Retinal pigment epithelial cell (primary cell): Measurements from ENCODE around the gene ROBO1.

ENCODE experiments used
- DNase-seq: peaks from one replicate; pipeline ENCODE4 v3.0.0-alpha.2; 2010; ENCODE audit warnings: low read depth
- H3K4me3 ChIP-seq: 2 replicates; pipeline ENCODE4 v1.5.1; 2011; ENCODE audit warnings: mild to moderate bottlenecking, low read length, control low read depth, moderate library complexity
- CTCF ChIP-seq: conservative IDR thresholded peaks from 2 replicates; pipeline ENCODE4 v1.5.1; 2011; ENCODE audit warnings: low read depth, low read length, control low read depth, inconsistent platforms

ROBO1 gene

GRCh38 chr3:79249701-79250100 is 518.1 kb downstream of the ROBO1 start:
- DNase-seq: no peak
- no peak for TF ChIP-seq CTCF
- no peak overlapping the region for H3K4me3 ChIP-seq

GRCh38 chr3:79247725-79248043 is 520.1 kb downstream of the ROBO1 start:
- no peak for DNase-seq
- H3K4me3 ChIP-seq: no peak overlapping the region
- TF ChIP-seq CTCF: no peak

- no peak overlapping the region for H3K4me3 ChIP-seq
- DNase-seq: no peak
- TF ChIP-seq CTCF: no peak
Observed at GRCh38 chr3:79246875-79247724, 520.7 kb downstream of the ROBO1 start.

GRCh38 chr3:79245284-79246138 is 522.3 kb downstream of the ROBO1 start:
- no peak overlapping the region for H3K4me3 ChIP-seq
- DNase-seq: no peak

GRCh38 chr3:79236496-79236895 is 531.3 kb downstream of the ROBO1 start:
- DNase-seq: no peak
- TF ChIP-seq CTCF: no peak

More at GRCh38 chr3:79245284-79246138, 522.3 kb downstream of the ROBO1 start:
- no peak for TF ChIP-seq CTCF

GRCh38 chr3:79233431-79234060 is 534.3 kb downstream of the ROBO1 start:
- TF ChIP-seq CTCF: no peak

More at GRCh38 chr3:79236496-79236895, 531.3 kb downstream of the ROBO1 start:
- no peak overlapping the region for H3K4me3 ChIP-seq

More at GRCh38 chr3:79233431-79234060, 534.3 kb downstream of the ROBO1 start:
- no peak overlapping the region for H3K4me3 ChIP-seq
- DNase-seq: no peak
